HEK293 (cell line): Measurements from ENCODE around the gene PAQR5.

Experiments used
- FEZF1 ChIP-seq: fragments of 450-650 bp; formaldehyde crosslinking; IDR thresholded peaks from 2 replicates; pipeline ENCODE4 v1.5.1; 2016; ENCODE audit warnings: missing biosample characterization, missing genetic modification characterization
- SP2 ChIP-seq: fragments of 450-650 bp; formaldehyde crosslinking; IDR thresholded peaks from 2 replicates; pipeline ENCODE4 v1.5.1; 2016; ENCODE audit warnings: missing biosample characterization, missing genetic modification characterization
- TCF7L2 ChIP-seq: IDR thresholded peaks from 2 replicates; pipeline ENCODE4 v1.6.1; 2011; ENCODE audit warnings: low read depth, mild to moderate bottlenecking, inconsistent platforms, low read length, moderate library complexity, borderline replicate concordance
- ZBTB1 ChIP-seq: fragments of 450-650 bp; formaldehyde crosslinking; IDR thresholded peaks from 2 replicates; pipeline ENCODE4 v1.5.1; 2016; ENCODE audit warnings: missing biosample characterization, missing genetic modification characterization
- ZBTB10 ChIP-seq: fragments of 450-650 bp; formaldehyde crosslinking; IDR thresholded peaks from 2 replicates; pipeline ENCODE4 v1.5.1; 2016; ENCODE audit warnings: missing biosample characterization, missing genetic modification characterization
- ZBTB49 ChIP-seq: fragments of 450-650 bp; formaldehyde crosslinking; IDR thresholded peaks from 2 replicates; pipeline ENCODE4 v1.5.1; 2016; ENCODE audit warnings: missing biosample characterization, missing genetic modification characterization, low read depth
- ZNF114 ChIP-seq: fragments of 450-650 bp; formaldehyde crosslinking; IDR thresholded peaks from 2 replicates; pipeline ENCODE4 v1.5.0; 2017; ENCODE audit warnings: missing biosample characterization, missing genetic modification characterization
- ZNF24 ChIP-seq: fragments of 450-650 bp; formaldehyde crosslinking; IDR thresholded peaks from 2 replicates; pipeline ENCODE4 v1.5.1; 2016; ENCODE audit warnings: missing biosample characterization, missing genetic modification characterization
- ZNF311 ChIP-seq: fragments of 450-650 bp; formaldehyde crosslinking; IDR thresholded peaks from 2 replicates; pipeline ENCODE4 v1.5.1; 2017; ENCODE audit warnings: missing biosample characterization, missing genetic modification characterization, borderline replicate concordance
- ZNF335 ChIP-seq: fragments of 450-650 bp; formaldehyde crosslinking; conservative IDR thresholded peaks from 2 replicates; pipeline ENCODE4 v1.5.1; 2016; ENCODE audit warnings: missing biosample characterization, missing genetic modification characterization
- ZNF768 ChIP-seq: fragments of 450-650 bp; formaldehyde crosslinking; IDR thresholded peaks from 2 replicates; pipeline ENCODE4 v1.5.1; 2018; ENCODE audit warnings: missing biosample characterization, mild to moderate bottlenecking, missing genetic modification characterization
- TF ChIP-seq, protein P1 (sequence below): fragments of 450-650 bp; formaldehyde crosslinking; IDR thresholded peaks from 2 replicates; pipeline ENCODE4 v1.5.1; 2016; ENCODE audit warnings: missing biosample characterization, missing genetic modification characterization

DNA sequence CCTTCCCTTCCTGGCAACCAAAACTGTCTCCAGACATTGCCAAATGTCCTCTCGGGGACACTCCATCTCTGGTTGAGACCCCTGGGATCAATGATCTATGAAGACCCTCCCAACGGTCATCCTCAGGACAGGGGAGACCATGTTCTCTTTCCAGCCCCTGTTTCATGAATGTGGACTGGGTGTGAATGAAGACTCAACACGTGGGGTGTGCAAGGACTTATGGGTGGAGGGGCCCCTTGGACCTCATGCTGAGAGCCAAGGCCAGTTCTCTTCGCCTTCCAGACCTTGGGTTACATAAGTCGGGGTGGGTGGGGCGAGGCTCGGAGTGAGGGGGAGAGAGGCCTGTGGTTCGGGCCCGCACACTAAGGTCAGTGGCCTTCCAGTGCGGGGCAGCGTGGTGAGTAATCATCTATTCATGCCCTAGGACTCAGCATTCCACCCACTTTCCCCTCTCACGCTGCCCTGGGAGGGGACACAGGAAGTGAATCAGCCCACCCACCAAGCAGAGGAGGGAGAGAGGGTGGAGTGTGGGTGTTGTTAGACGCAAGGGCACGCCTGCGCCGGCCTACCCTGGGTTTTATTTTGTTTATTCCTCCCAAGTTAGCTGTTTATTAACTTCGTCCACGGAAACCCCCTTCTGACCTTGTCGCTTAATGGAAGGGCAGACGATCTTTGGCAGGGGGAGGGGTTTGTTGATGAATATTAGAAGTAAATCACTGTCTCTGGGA lies 6.7 kb downstream of the PAQR5 start:
- TF ChIP-seq TCF7L2 (no peak), ZBTB49 (no peak), ZBTB1 (tag by site-specific recombination) (no peak), ZBTB10 (tag by site-specific recombination) (no peak), ZNF24 (tag by site-specific recombination) (no peak), ZNF335 (tag by site-specific recombination) (no peak), FEZF1 (no peak), ZNF311 (tag by site-specific recombination) (no peak), ZNF114 (tag by site-specific recombination) (no peak), ZNF768 (tag by site-specific recombination) (no peak), SP2 (tag by site-specific recombination) (no peak)
- TF ChIP-seq, protein P1, sequence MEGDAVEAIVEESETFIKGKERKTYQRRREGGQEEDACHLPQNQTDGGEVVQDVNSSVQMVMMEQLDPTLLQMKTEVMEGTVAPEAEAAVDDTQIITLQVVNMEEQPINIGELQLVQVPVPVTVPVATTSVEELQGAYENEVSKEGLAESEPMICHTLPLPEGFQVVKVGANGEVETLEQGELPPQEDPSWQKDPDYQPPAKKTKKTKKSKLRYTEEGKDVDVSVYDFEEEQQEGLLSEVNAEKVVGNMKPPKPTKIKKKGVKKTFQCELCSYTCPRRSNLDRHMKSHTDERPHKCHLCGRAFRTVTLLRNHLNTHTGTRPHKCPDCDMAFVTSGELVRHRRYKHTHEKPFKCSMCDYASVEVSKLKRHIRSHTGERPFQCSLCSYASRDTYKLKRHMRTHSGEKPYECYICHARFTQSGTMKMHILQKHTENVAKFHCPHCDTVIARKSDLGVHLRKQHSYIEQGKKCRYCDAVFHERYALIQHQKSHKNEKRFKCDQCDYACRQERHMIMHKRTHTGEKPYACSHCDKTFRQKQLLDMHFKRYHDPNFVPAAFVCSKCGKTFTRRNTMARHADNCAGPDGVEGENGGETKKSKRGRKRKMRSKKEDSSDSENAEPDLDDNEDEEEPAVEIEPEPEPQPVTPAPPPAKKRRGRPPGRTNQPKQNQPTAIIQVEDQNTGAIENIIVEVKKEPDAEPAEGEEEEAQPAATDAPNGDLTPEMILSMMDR, result no peak
